K562 treated with DMSO at 1 percent for 48 hours (cell line): Measurements from ENCODE around the gene METTL14. TPM values are rescaled to one million over a fixed set of nuclear protein-coding genes. Genes with fewer than 3 reads are reported as not detected.

Source experiments
- total RNA-seq: library from RNA; unstranded; fragments of 300-600 nt; gene quantifications from 2 replicates; pipeline ENCODE4 v1.2.3, GENCODE V29; 2022; ENCODE audit warnings: low replicate concordance; ENCODE audit errors: extremely low read depth

Gene METTL14
- not detected in 2 replicates for total RNA-seq

DNA sequence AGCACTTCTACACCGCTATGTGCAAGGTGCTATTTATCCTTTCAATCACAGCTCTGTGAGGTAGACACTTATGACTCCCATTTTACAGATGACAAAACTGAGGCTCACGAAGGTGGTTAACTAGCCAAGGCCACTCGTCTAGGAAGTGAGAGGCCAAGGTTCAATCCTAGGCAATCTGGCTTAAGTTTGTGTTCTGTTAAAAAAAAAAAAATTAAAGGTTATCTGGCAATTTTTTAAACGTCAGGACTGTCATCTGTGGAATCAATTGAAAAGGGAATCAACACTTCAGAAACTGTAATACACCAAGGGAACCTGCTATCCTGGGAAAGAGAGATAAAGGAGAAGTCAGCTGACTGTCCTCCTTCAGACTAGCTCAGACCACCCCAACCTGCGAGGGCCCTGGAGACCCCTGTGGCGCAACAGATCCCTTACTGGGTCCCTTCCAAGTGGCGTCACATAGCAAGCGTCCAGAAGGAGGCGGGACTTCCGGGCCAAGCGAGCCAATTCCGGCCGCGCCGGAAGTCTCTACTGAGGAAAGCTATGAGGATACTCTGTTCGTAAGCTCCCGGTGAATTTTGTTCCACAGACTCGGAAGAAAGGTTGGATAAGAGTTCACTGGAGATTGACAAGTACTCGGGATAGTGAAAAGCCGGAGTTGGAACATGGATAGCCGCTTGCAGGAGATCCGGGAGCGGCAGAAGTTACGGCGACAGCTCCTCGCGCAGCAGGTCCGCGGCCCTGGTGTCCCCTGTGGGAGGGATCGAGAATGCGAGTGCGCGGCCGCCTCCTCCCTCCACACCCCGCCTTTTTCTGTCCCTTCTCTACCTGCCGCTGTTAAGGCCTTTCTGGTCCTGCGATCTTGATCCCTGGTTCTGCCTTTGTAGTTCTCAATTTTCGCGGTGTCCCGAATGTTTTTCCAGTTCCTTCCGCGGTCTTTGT, at the start of gene METTL14:
TSS of gene METTL14 (plus strand) at position 520 of the 939 bp plus-strand sequence. CDS start at position 663, 143 bp downstream.

Other genes with a start within 250 kb of the METTL14 start
- gene SEC24D, start 150.7 kb downstream of the METTL14 start, total RNA-seq: not detected in 2 replicates
- not detected in 2 replicates for gene SYNPO2, start 203.5 kb downstream of the METTL14 start, total RNA-seq